Spinal cord (tissue), 10 donors: Measurements from ENCODE around the gene TCTN1. TPM values are rescaled to one million over a fixed set of nuclear protein-coding genes. Genes with fewer than 3 reads are reported as not detected.
"Not testable (repeated sequence)": the region's sequence is repeated elsewhere in the genome, so short reads cannot be mapped to it uniquely, and the experiment has no call there.

ENCODE experiments used
- DNase-seq, 6 donors: peaks; one replicate each; pipeline versions ENCODE4 v3.0.0 to v3.0.0-alpha.2; 2013 to 2015; ENCODE audit warnings: low spot score in 6 of 6, low read depth in 4 of 6
- H3K27ac ChIP-seq: one replicate; pipeline ENCODE4 v1.5.1; 2013; ENCODE audit warnings: low read depth, low read length, control low read depth
- H3K27me3 ChIP-seq: one replicate; pipeline ENCODE4 v1.6.1; 2013; ENCODE audit warnings: low read length; ENCODE audit not compliant: control insufficient read depth, insufficient read depth
- H3K36me3 ChIP-seq: one replicate; pipeline ENCODE4 v1.6.1; 2013; ENCODE audit warnings: low read length; ENCODE audit not compliant: control insufficient read depth, insufficient read depth
- H3K4me1 ChIP-seq: one replicate; pipeline ENCODE4 v1.6.1; 2013; ENCODE audit warnings: low read length; ENCODE audit not compliant: control insufficient read depth, insufficient read depth
- H3K4me3 ChIP-seq: one replicate; pipeline ENCODE4 v1.5.1; 2013; ENCODE audit warnings: low read depth, low read length, control low read depth
- H3K9me3 ChIP-seq: one replicate; pipeline ENCODE4 v1.6.1; 2013; ENCODE audit warnings: low read length; ENCODE audit not compliant: control insufficient read depth, insufficient read depth
- WGBS: methylation state at CpG from one replicate; pipeline ENCODE4 v1.1.5; 2013; ENCODE audit warnings: missing lambda C conversion rate; ENCODE audit not compliant: insufficient coverage; 5-methylcytosine and 5-hydroxymethylcytosine counted together
- polyA plus RNA-seq, 2 donors: library from polyadenylated mRNA; unstranded; fragments of 120-200 nt; gene quantifications; one replicate each; pipeline ENCODE4 v1.2.1, GENCODE V29; 2013; ENCODE audit not compliant: insufficient read length in 2 of 2
- total RNA-seq, 2 donors: library from RNA; depleted of rRNA in 1 of 2; stranded (reverse); fragments of 120-200 nt in 1 of 2; fragments of >200 nt in 1 of 2; gene quantifications; one replicate each; pipeline versions ENCODE4 v1.2.3 to v1.2.4, GENCODE V29; 2013 to 2014
- donor health status: healthy.

TCTN1 gene
- total and polyA plus RNA-seq, 4 donors = 48.1 to 106 (median 65.0) TPM

GRCh38 chr12:110649341-110649847 lies 35.5 kb downstream of the TCTN1 start:
- Histone ChIP-seq H3K27me3 (no peaks in the 10 kb centered on the region), H3K36me3 (peaks cover 41% of the 10 kb centered on the region), H3K4me3 (no peak overlapping the region), H3K27ac (no peak overlapping the region), H3K4me1 (peaks cover 12% of the 10 kb centered on the region), H3K9me3 (no peaks in the 10 kb centered on the region)
- 35% methylated on average over 11 of the region's 11 CpGs for WGBS
- DNase-seq = peak in 3 of 6 donors; percentile 26 to 79 (median 74)

- H3K4me1 ChIP-seq = peaks cover 22% of the 10 kb centered on the region
- H3K4me3 ChIP-seq, H3K27ac ChIP-seq, H3K27me3 ChIP-seq, DNase-seq, H3K9me3 ChIP-seq: not testable (repeated sequence)
- peaks cover 27% of the 10 kb centered on the region for H3K36me3 ChIP-seq
- 100% methylated on average over 1 of the region's 10 CpGs for WGBS
These were observed 40.3 kb downstream of the TCTN1 start for GRCh38 chr12:110654238-110654637.

GRCh38 chr12:110656071-110656655 lies 42.2 kb downstream of the TCTN1 start:
- Histone ChIP-seq H3K4me3 (no peak overlapping the region), H3K9me3 (no peaks in the 10 kb centered on the region), H3K27ac (no peak overlapping the region), H3K4me1 (peaks cover 18% of the 10 kb centered on the region), H3K27me3 (no peaks in the 10 kb centered on the region), H3K36me3 (peaks cover 17% of the 10 kb centered on the region)
- WGBS = 71% methylated on average over 10 of the region's 11 CpGs
- DNase-seq = no peak

DNA sequence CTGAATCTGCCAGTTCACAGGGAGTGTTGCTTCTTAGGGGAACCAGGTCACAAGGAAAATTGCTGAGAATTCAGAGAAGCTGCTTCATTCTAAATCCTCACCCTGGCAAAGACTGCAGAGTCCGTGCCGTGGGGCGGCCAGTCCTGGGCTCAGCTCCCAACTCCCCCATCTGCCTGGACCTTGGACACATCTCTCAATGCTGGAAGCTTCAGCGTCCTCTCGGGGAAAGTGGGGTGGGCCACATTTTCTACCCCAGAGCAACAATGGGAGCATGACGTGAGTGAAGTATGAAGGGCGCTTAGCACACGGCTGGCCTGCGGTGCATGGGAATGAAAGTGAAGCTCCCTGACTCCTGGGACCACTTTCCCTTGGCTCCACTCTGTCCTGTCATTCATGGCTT lies 43.8 kb downstream of the TCTN1 start:
- no peak overlapping the region for H3K4me3 ChIP-seq
- peak in 1 of 6 donors; percentile 57 for DNase-seq
- H3K36me3 ChIP-seq = peaks cover 12% of the 10 kb centered on the region
- H3K9me3 ChIP-seq = no peaks in the 10 kb centered on the region
- 39% methylated on average over 6 of the region's 9 CpGs for WGBS
- H3K27me3 ChIP-seq = no peaks in the 10 kb centered on the region
- peaks cover 18% of the 10 kb centered on the region for H3K4me1 ChIP-seq
- H3K27ac ChIP-seq = no peak overlapping the region

DNA sequence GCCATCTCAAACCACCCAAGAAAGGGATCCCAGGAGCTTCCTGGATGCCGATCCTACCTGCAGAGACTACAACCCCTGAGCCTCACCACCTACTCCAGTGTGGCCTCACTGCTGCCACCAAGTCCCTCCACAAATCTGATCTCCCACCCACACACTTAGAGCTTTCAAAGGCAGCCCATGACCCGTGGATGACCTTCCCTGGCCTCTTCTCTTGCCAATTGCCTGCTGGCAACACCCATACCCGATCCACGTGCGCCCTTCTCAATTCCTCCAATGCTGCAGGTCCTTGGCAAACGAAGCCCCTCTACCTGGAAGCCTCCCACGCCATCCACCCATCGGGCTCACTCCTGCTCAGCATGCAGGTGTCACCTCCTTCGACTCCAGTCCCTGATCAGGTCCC lies 44.3 kb downstream of the TCTN1 start:
- Histone ChIP-seq H3K27me3 (no peaks in the 10 kb centered on the region), H3K4me3 (no peak overlapping the region), H3K4me1 (peaks cover 18% of the 10 kb centered on the region), H3K27ac (no peak overlapping the region), H3K9me3 (no peaks in the 10 kb centered on the region), H3K36me3 (peaks cover 12% of the 10 kb centered on the region)
- WGBS = 76% methylated on average over 8 of the region's 9 CpGs
- DNase-seq = no peak

- DNase-seq = peak in 2 of 6 donors; percentile 41 to 49
- WGBS = no CpG with 5 or more reads among the region's 3 CpGs
- Histone ChIP-seq H3K36me3 (peaks cover 12% of the 10 kb centered on the region), H3K27me3 (no peaks in the 10 kb centered on the region), H3K27ac (peak overlapping the region; percentile 64), H3K4me1 (peaks cover 18% of the 10 kb centered on the region), H3K9me3 (no peaks in the 10 kb centered on the region), H3K4me3 (no peak overlapping the region)
These were observed 44.9 kb downstream of the TCTN1 start for GRCh38 chr12:110658878-110659277.

- DNase-seq = no peak
- Histone ChIP-seq H3K27ac (no peak overlapping the region), H3K9me3 (peaks cover 2% of the 10 kb centered on the region), H3K36me3 (peaks cover 7% of the 10 kb centered on the region), H3K27me3 (no peaks in the 10 kb centered on the region), H3K4me1 (peaks cover 18% of the 10 kb centered on the region), H3K4me3 (no peak overlapping the region)
- WGBS = 83% methylated on average over 21 of the region's 23 CpGs
These were observed 47.5 kb downstream of the TCTN1 start for GRCh38 chr12:110661337-110661972.

GRCh38 chr12:110666892-110667291 lies 53.0 kb downstream of the TCTN1 start:
- DNase-seq = no peak
- Histone ChIP-seq H3K4me3 (no peak overlapping the region), H3K27ac (no peak overlapping the region), H3K9me3 (peaks cover 2% of the 10 kb centered on the region), H3K27me3 (no peaks in the 10 kb centered on the region), H3K36me3 (no peaks in the 10 kb centered on the region), H3K4me1 (no peaks in the 10 kb centered on the region)
- WGBS = 99% methylated on average over 4 of the region's 6 CpGs

- no peaks in the 10 kb centered on the region for H3K27me3 ChIP-seq
- 100% methylated on average over 2 of the region's 3 CpGs for WGBS
- H3K4me1 ChIP-seq = no peaks in the 10 kb centered on the region
- no peaks in the 10 kb centered on the region for H3K36me3 ChIP-seq
- no peak for DNase-seq
- no peak overlapping the region for H3K27ac ChIP-seq
- H3K9me3 ChIP-seq = peaks cover 2% of the 10 kb centered on the region
- no peak overlapping the region for H3K4me3 ChIP-seq
These were observed 53.7 kb downstream of the TCTN1 start for GRCh38 chr12:110667671-110668070.
